ENCODE measurements around the gene ROBO2. TPM values are rescaled to one million over a fixed set of nuclear protein-coding genes. Genes with fewer than 3 reads are reported as not detected.

The ROBO2 gene
- total and polyA plus RNA-seq, 10 donors, result 0.41 to 14.8 (median 5.2) TPM

- 73 to 83% (median 77%) methylated on average over 6 of the region's 6 CpGs for WGBS, 5 donors
- no peak for DNase-seq
- Histone ChIP-seq H3K9me3 (peaks cover 0 to 24% (median 0%) of the 10 kb centered on the region in 8 donors), H3K4me3 (no peak overlapping the region), H3K36me3 (no peaks in the 10 kb centered on the region), H3K27me3 (replicated peaks in 1 of 7) (no peaks in the 10 kb centered on the region), H3K4me1 (no peaks in the 10 kb centered on the region), H3K27ac (no peak overlapping the region)
- TF ChIP-seq POLR2AphosphoS5 (IDR thresholded peaks at IDR 0.05), result no peak
- TF ChIP-seq POLR2A (IDR thresholded peaks at IDR 0.05), result no peak
- TF ChIP-seq CTCF (IDR thresholded peaks at IDR 0.05 in 8 of 11, conservative IDR thresholded peaks at IDR 0.05 in 3 of 11), result no peak
- intact Hi-C loops (cut with DNase I; ENCODE audit: low total_unique reads), result no loop called here
Measured at GRCh38 chr3:77566055-77566454, 526.2 kb downstream of the ROBO2 start.

GRCh38 chr3:77571971-77572715 is 532.2 kb downstream of the ROBO2 start:
- Histone ChIP-seq H3K4me3 (no peak overlapping the region), H3K4me1 (no peaks in the 10 kb centered on the region), H3K27me3 (replicated peaks in 1 of 7) (no peaks in the 10 kb centered on the region), H3K36me3 (no peaks in the 10 kb centered on the region), H3K9me3 (peaks cover 0 to 22% (median 0%) of the 10 kb centered on the region in 8 donors), H3K27ac (no peak overlapping the region)
- no peak for DNase-seq
- intact Hi-C loops (cut with DNase I; ENCODE audit: low total_unique reads), result no loop called here
- 70 to 86% (median 72%) methylated on average over 5 of the region's 5 CpGs for WGBS, 5 donors
- TF ChIP-seq CTCF (IDR thresholded peaks at IDR 0.05 in 8 of 11, conservative IDR thresholded peaks at IDR 0.05 in 3 of 11) (no peak), POLR2A (IDR thresholded peaks at IDR 0.05) (no peak), POLR2AphosphoS5 (IDR thresholded peaks at IDR 0.05) (no peak)

- H3K9me3 ChIP-seq, result peaks cover 0 to 5% (median 0%) of the 10 kb centered on the region in 8 donors
- no peak for DNase-seq
- H3K36me3 ChIP-seq, result no peaks in the 10 kb centered on the region
- 38 to 48% (median 40%) methylated on average over 3 of the region's 3 CpGs for WGBS, 5 donors
- no peaks in the 10 kb centered on the region for H3K27me3 ChIP-seq (replicated peaks in 1 of 7)
- no peak overlapping the region for H3K4me3 ChIP-seq
- TF ChIP-seq POLR2A (IDR thresholded peaks at IDR 0.05), result no peak
- intact Hi-C loops (cut with DNase I; ENCODE audit: low total_unique reads), result no loop called here
- H3K4me1 ChIP-seq, result no peaks in the 10 kb centered on the region
- H3K27ac ChIP-seq, result no peak overlapping the region
Measured at GRCh38 chr3:77577264-77577663, 537.4 kb downstream of the ROBO2 start.

- Histone ChIP-seq H3K27me3 (replicated peaks in 1 of 7) (no peaks in the 10 kb centered on the region), H3K9me3 (peaks cover 0 to 9% (median 0%) of the 10 kb centered on the region in 8 donors), H3K36me3 (no peaks in the 10 kb centered on the region), H3K4me1 (no peaks in the 10 kb centered on the region), H3K4me3 (no peak overlapping the region), H3K27ac (no peak overlapping the region)
- no peak for DNase-seq
- WGBS, 5 donors, result 86 to 94% (median 88%) methylated on average over 4 of the region's 4 CpGs
- intact Hi-C loops (cut with DNase I; ENCODE audit: low total_unique reads), result no loop called here
- no peak for TF ChIP-seq CTCF (IDR thresholded peaks at IDR 0.05 in 8 of 11, conservative IDR thresholded peaks at IDR 0.05 in 3 of 11)
Measured at GRCh38 chr3:77586216-77586615, 546.3 kb downstream of the ROBO2 start.
